Body of pancreas (tissue), 4 donors: ENCODE measurements around the gene PROM2. TPM values are rescaled to one million over a fixed set of nuclear protein-coding genes. Genes with fewer than 3 reads are reported as not detected.

Experiments used
- ATAC-seq: fragments of 150-250 bp; one replicate; pipeline ENCODE4 v1.9.1; 2016
- DNase-seq, 4 donors: peaks; one replicate each; pipeline ENCODE4 v3.0.0-alpha.2; 2019
- H3K27ac ChIP-seq, 4 donors: fragments of 200-600 bp; sonication (generic); 1 replicate in 3 of 4; 2 replicates in 1 of 4; pipeline versions ENCODE4 v1.5.1 to v1.6.1; 2016 to 2019; ENCODE audit warnings: mild to moderate bottlenecking in 1 of 4, mixed read lengths in 1 of 4, moderate library complexity in 1 of 4
- H3K27me3 ChIP-seq, 2 donors: fragments of 200-600 bp; sonication (generic); one replicate each; pipeline ENCODE4 v1.6.0; 2016; ENCODE audit warnings: mild to moderate bottlenecking in 1 of 2
- H3K36me3 ChIP-seq, 2 donors: fragments of 200-600 bp; sonication (generic); replicated peaks in 1 of 2; 2 replicates each; pipeline ENCODE4 v1.5.1; 2016; ENCODE audit warnings: low read depth in 2 of 2; ENCODE audit not compliant: insufficient read depth in 1 of 2
- H3K4me1 ChIP-seq: fragments of 200-600 bp; sonication (generic); one replicate; pipeline ENCODE4 v1.6.0; 2016
- H3K4me3 ChIP-seq, 2 donors: fragments of 200-600 bp; sonication (generic); 1 replicate in 1 of 2; 2 replicates in 1 of 2; pipeline ENCODE4 v1.5.1; 2016 to 2019
- H3K9me3 ChIP-seq, 3 donors: fragments of 200-600 bp; sonication (generic); 1 replicate in 2 of 3; 2 replicates in 1 of 3; pipeline ENCODE4 v1.5.1; 2016
- POLR2A ChIP-seq, 3 donors: fragments of 450-650 bp; IDR thresholded peaks; one replicate each; pipeline ENCODE4 v1.6.1; 2016; ENCODE audit warnings: antibody characterized with exemption in 3 of 3, mild to moderate bottlenecking in 2 of 3
- WGBS, 2 donors: methylation state at CpG; one replicate each; pipeline ENCODE4 v1.1.5; 2017; 5-methylcytosine and 5-hydroxymethylcytosine counted together
- intact Hi-C: fragments of 100-400 bp; cut with DNase I; formaldehyde crosslinking; loops from one replicate; pipeline ENCODE4 v1.15.1; 2023
- total RNA-seq, 2 donors: library from RNA; depleted of rRNA; stranded (reverse); fragments of >200 nt; gene quantifications; one replicate each; pipeline ENCODE4 v1.1.0, GENCODE V29; 2016
- TF ChIP-seq, protein P1 (sequence below), 7 experiments: fragments of 450-650 bp in 4 of 7; fragments of 200-600 bp in 3 of 7; sonication (generic) in 3 of 7; IDR thresholded peaks; one replicate each; pipeline ENCODE4 v1.5.1; 2016 to 2019; ENCODE audit warnings: antibody characterized with exemption in 7 of 7

Gene PROM2
- total RNA-seq, 2 donors from 2014 or later = 17.6 to 31.6 TPM

DNA sequence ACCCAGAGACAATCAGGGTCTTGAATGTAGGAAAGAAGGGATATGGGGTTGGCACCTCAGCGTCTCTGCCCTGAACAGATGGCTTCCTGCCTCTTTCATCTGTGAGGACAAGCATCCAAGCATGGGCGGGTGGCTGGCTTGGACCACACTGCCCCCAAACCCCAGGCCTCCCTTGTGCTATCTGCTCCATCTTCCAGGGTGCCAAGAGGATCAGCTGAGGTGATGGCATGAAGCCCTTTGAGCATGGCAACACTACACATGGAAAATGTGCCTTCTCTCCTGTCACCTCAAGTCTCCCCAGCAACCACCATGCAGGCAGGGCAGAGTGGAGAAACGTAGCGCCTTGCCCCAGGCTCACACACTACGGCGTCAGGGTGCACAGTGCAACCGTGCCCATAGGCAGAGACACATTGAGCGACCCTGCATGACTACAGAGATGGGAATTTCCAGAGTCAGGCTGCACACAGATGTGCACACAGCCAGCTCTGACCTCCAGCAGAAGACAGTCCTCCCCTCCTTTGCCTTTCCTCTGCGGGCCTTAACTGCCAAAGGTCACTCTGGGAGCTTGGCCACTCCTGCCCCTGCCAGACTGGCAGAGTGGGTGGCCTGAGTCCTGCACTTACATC, 24.4 kb downstream of the PROM2 start:
- no peak overlapping the region for H3K27ac ChIP-seq
- no peaks in the 10 kb centered on the region for H3K9me3 ChIP-seq
- no peaks in the 10 kb centered on the region for H3K36me3 ChIP-seq
- 85 to 90% methylated on average over 3 to 9 of the region's 9 CpGs for WGBS, 2 donors
- TF ChIP-seq, protein P1, sequence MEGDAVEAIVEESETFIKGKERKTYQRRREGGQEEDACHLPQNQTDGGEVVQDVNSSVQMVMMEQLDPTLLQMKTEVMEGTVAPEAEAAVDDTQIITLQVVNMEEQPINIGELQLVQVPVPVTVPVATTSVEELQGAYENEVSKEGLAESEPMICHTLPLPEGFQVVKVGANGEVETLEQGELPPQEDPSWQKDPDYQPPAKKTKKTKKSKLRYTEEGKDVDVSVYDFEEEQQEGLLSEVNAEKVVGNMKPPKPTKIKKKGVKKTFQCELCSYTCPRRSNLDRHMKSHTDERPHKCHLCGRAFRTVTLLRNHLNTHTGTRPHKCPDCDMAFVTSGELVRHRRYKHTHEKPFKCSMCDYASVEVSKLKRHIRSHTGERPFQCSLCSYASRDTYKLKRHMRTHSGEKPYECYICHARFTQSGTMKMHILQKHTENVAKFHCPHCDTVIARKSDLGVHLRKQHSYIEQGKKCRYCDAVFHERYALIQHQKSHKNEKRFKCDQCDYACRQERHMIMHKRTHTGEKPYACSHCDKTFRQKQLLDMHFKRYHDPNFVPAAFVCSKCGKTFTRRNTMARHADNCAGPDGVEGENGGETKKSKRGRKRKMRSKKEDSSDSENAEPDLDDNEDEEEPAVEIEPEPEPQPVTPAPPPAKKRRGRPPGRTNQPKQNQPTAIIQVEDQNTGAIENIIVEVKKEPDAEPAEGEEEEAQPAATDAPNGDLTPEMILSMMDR (IDR thresholded peaks at IDR 0.05) = no peak
- TF ChIP-seq POLR2A (IDR thresholded peaks at IDR 0.05) = no peak
- no peak for DNase-seq
- ATAC-seq = no peak
- H3K27me3 ChIP-seq = no peaks in the 10 kb centered on the region
- H3K4me3 ChIP-seq = no peak overlapping the region
- intact Hi-C loops = no loop called here
- H3K4me1 ChIP-seq = peaks cover 44% of the 10 kb centered on the region

DNA sequence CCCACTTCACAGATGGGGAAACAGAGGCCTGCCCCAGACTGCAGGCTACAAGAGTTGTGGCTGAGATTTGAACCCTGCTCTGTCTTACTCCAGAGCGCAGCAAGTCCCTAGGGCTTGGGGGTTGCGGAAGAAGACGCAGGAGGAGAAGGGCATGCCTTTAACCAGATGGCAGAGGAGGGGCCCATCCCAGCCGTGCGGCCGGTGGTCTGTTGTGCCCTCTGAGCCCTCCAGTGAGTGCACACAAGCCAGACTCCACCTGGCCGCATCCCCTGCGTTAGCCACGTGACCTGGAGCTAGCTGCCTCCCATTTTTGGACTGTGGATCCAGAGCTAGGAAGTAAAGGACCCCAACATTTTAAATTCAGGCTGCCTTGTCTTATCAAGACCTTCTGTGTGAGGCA, 25.7 kb downstream of the PROM2 start:
- no peaks in the 10 kb centered on the region for H3K27me3 ChIP-seq
- peaks cover 44% of the 10 kb centered on the region for H3K4me1 ChIP-seq
- H3K4me3 ChIP-seq = no peak overlapping the region
- intact Hi-C loops = no loop called here
- TF ChIP-seq, protein P1 (IDR thresholded peaks at IDR 0.05) = no peak
- TF ChIP-seq POLR2A (IDR thresholded peaks at IDR 0.05) = no peak
- H3K36me3 ChIP-seq = no peaks in the 10 kb centered on the region
- H3K9me3 ChIP-seq = no peaks in the 10 kb centered on the region
- WGBS, 2 donors = 79 to 80% methylated on average over 1 to 9 of the region's 9 CpGs
- peak overlapping the region in 1 of 4 donors; percentile 31 for H3K27ac ChIP-seq
- ATAC-seq (no peak), DNase-seq (no peak)

DNA sequence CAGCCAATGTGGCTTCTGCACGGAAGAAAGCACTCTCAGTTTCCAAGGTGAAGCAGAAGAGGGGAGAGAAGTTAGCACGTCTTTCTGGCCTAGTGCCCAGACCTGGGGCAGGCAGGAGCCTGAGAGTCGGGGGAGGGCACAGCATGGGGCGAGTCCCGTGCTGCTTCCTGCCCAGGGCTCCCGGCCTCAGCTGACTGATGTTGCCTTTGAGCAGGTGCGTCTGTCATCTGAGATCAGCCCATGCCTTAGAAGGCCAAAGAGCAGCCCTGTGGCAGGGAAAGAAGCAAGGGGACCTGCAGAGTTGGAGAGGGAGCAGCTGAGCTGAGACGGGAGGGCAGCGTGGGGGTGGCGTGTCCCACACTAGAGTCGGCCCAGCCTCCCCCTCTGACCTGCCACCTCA, 26.2 kb downstream of the PROM2 start:
- H3K27me3 ChIP-seq = no peaks in the 10 kb centered on the region
- ATAC-seq = no peak
- intact Hi-C loops = no loop called here

DNA sequence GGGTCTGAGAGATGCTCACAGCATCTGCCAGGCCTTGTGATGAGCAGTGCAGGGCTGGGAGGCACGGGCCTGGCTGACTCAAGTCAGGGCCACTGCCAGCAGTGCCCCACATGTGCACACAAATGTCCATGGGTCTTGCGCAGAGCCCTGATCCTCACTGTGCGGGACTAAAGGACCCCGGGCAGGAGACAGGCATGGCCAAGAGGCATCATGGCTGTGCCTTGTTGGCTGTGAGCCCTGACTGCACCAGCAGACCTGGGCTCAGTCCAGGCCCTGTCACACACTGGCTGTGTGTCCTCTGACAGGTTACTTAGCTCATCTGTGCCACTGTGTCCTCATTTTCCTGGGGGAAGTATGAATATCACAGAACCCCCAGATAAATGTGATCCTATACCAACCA, 26.9 kb downstream of the PROM2 start:
- H3K4me3 ChIP-seq = no peak overlapping the region
- no peak overlapping the region for H3K27ac ChIP-seq
- no peak for ATAC-seq
- no peaks in the 10 kb centered on the region for H3K36me3 ChIP-seq
- H3K9me3 ChIP-seq = no peaks in the 10 kb centered on the region
- peaks cover 52% of the 10 kb centered on the region for H3K4me1 ChIP-seq
- peak in 1 of 4 donors; percentile 49 for DNase-seq
- TF ChIP-seq, protein P1 (IDR thresholded peaks at IDR 0.05) = no peak
- TF ChIP-seq POLR2A (IDR thresholded peaks at IDR 0.05) = no peak
- no peaks in the 10 kb centered on the region for H3K27me3 ChIP-seq
- intact Hi-C loops = no loop called here
- 81% methylated on average over 4 of the region's 4 CpGs; no CpG with 5 or more reads in 1 of the 2 donors for WGBS, 2 donors

More for the DNA sequence above, 26.2 kb downstream of the PROM2 start:
- H3K4me1 ChIP-seq = peaks cover 46% of the 10 kb centered on the region
- H3K27ac ChIP-seq = peak overlapping the region in 1 of 4 donors; percentile 31
- no peaks in the 10 kb centered on the region for H3K36me3 ChIP-seq
- H3K9me3 ChIP-seq = no peaks in the 10 kb centered on the region
- DNase-seq = peak in 3 of 4 donors; percentile 55 to 84 (median 71)
- TF ChIP-seq, protein P1 (IDR thresholded peaks at IDR 0.05) = no peak
- TF ChIP-seq POLR2A (IDR thresholded peaks at IDR 0.05) = no peak
- WGBS, 2 donors = 20% methylated on average over 11 of the region's 11 CpGs; no CpG with 5 or more reads in 1 of the 2 donors
- H3K4me3 ChIP-seq = no peak overlapping the region
